HG03354 (cell line): ENCODE results near the gene TRABD.
A peak's percentile ranks its signal among the peaks of the same experiment; 100 is the strongest.
"Not testable (repeated sequence)": the region's sequence is repeated elsewhere in the genome, so short reads cannot be mapped to it uniquely, and the experiment has no call there.

Source experiments
- ATAC-seq: cut with Tn5 transposase; IDR thresholded peaks from one replicate; pipeline ENCODE4 v1.9.1; 2021; ENCODE audit warnings: mild to moderate bottlenecking; ENCODE audit not compliant: unreplicated experiment, poor library complexity, severe bottlenecking

TRABD gene

DNA sequence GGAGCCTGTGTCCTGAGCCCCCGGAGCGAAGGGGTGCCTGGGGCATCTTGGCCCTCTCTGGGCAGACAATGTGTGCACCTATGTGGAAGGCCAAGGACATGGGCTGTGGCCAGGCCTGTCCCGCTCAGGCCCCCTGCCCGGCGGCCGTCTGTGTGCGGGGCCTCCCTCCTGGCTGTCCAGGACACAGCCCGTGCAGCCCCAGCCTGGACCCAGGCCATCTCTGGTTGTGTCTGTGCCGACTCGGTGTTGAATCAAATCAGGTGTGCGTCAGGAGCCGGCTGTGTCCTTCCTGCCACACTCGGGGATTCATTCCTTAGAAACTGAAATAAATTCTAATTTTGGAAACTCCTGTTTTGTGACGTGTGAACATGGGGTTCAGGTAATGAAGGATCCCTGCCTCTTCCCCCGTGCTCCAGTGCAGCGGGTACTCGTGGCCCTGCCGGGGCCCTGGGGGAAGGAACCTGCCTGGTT lies 13.6 kb downstream of the TRABD start:
- ATAC-seq = no peak

DNA sequence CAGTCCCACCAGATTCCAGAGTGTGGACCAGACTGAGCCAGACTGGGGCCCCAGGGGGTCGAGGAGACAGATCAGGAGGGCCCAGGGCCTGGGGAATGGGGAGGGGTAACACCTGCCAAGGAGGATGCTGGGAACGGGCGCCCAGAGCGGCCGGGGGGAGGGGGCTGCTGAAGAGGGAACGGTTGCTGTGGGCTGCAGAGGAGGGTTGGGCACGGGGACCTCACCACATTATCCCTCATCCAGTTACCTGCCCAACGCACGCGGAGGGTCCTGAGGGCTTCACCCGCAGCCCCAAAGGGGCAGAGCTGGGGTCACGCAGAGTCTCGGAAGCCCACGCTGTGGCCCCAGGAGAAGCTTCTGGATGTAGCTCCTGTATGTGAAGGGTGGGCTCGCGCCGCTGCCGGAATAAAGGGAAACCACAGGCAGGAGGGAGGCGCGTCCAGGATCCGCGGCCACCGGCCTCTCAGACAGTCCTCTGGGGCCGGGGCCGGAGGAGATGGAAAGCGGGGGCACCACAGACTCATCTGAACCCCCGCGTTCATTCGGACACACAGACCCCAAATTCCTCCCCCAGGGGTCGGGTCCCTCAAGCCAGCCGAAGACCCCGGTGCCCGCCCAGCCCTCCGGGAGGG lies 14.2 kb downstream of the TRABD start:
- peak; percentile 7 for ATAC-seq

DNA sequence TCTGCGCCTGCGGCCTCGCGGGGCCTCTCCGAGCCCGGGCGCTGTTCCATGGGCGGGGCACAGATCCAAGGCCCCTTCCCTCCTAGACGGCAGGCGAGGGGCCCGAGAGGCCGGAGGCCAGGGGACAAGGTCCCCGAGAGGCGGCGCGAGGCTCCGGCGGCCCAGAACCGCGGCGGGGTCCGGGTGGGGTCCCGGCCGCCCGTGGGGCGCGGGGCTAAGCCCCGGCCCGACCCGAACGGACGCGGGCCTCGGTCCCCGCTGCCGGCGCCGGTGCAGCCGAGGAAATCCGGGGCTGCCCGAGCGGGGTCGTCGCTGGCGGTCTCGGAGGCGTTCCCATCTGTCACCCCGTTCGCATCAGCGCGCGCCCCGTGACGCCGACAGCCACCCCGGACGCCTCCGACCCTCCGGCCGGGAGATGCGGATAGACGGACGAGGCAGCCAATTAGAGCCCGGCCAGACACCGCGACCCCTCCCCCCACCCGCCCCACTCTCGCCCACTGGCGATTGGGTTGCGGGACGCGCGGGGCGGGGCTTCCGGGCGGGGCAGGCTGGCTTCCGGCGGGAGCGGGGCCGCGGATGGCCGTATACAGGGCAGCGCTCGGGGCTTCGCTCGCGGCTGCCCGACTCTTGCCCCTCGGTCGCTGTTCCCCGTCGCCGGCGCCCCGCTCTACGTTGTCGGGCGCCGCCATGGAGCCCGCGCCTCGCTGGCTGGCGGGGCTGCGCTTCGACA lies 14.9 kb downstream of the TRABD start, which contains the start of gene SELENOO:
SELENOO (plus strand) TSS at position 551 of the 730 bp plus-strand sequence; CDS start at position 577, 26 bp downstream.
- ATAC-seq = peak; percentile 71

DNA sequence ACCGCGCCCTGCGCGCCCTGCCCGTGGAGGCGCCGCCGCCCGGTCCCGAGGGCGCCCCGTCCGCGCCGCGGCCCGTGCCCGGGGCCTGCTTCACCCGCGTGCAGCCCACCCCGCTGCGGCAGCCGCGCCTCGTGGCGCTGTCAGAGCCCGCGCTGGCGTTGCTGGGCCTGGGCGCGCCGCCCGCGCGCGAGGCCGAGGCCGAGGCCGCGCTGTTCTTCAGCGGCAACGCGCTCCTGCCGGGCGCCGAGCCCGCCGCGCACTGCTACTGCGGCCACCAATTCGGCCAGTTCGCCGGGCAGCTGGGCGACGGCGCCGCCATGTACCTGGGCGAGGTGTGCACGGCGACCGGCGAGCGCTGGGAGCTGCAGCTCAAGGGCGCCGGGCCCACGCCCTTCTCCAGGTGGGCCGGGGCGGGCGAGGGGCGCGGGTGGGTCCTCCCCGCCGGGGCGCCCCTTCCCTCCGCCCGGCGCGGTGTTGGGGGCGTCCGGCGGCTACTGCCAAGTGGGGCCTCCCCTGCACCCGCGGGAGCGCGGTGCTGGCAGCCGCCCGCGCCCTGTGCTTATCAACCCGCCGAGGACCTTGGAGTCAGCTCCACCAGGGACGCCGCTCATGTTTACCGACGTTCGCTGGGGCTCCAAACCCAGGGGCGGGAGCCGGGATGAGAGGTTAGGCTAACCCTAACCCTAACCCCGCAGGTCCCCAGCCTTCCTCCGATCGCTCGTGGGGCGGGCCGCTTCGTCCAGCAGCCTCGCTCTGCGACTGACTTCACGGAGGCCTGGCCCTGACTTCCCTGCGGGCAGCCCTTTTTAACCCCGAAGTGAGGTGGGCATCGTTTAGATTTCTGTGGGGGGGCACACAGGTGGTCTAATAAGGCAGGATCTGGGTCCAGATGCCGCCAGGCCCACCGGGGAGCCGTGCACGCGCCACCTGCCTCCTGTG lies 15.7 kb downstream of the TRABD start:
- ATAC-seq = peak; percentile 24

DNA sequence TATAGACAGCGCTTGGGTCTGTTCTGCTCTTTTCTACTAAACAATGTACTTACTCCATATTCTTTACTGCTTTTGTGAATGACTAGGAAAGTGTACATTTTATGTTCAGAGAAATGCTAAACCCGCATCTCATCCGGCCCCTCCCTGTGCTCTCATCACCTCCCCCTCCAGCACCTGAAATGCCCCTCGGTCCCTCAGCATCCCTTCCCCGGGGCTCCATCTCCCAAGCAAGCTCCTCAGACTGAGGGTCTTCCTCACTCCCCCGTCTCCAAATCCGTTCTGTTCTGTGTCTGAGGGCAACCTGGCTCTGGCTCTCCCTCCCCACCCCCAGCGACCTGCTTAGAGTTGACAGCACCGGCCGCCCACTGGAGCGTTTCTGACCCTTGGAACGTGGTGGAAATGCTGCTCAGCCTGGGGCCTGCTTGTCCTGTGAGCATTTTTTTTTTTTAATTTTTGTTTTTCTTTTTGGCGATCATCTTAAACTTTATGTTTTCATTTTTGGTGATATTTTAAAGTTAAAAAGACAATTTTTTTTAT lies 16.5 kb downstream of the TRABD start:
- ATAC-seq = no peak

DNA sequence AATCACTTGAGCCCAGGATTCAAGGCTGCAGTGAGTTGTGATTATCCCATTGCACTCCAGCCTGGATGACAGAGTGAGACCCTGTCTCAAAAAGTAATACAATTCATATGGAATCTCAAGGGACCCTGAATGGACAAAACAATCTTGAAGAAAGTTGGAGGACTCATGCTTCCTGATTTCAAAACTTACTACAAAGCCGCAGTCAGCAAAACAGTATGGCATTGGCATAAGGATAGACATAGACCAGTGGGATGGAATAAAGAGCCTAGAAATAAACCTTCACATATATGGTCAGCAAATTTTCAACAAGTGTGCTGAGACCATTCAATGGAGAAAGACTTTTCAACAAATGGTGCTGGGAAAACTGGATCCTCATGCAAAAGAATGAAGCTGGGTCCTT lies 17.6 kb downstream of the TRABD start:
- ATAC-seq = no peak

DNA sequence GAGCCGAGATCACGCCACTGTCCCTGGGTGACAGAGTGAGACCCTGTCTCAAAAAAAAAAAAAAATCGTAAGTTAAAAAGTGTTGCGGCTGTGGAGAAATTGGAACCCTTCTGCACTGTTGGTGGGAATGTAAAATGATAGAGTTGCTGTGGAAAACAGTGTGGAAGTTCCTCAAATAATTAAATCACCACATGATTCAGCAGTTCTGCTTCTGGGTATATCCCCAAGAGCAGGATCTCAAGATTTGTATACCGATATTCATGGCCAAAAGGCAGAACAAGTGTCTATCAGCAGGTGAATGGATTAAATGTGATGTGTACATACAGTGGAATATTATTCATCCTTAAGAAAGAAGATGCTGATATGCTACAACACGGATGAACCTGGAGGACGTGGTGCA lies 18.9 kb downstream of the TRABD start:
- no peak for ATAC-seq

DNA sequence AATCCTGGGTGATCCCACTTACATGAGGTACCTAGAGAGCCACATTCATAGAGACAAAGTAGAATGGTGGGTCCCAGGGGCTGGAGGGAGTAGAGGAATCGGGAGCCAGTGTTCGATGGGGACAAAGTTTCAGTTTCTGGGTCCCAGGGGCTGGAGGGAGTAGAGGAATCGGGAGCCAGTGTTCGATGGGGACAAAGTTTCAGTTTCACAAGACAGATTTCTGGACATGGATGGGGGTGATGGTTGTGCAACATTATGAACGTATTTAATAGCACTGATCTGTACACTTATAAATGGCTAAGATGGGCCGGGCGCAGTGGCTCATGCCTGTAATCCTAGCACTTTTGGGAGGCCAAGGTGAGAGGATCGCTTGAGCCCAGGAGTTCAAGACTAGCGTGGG lies 19.3 kb downstream of the TRABD start:
- ATAC-seq = not testable (repeated sequence)

DNA sequence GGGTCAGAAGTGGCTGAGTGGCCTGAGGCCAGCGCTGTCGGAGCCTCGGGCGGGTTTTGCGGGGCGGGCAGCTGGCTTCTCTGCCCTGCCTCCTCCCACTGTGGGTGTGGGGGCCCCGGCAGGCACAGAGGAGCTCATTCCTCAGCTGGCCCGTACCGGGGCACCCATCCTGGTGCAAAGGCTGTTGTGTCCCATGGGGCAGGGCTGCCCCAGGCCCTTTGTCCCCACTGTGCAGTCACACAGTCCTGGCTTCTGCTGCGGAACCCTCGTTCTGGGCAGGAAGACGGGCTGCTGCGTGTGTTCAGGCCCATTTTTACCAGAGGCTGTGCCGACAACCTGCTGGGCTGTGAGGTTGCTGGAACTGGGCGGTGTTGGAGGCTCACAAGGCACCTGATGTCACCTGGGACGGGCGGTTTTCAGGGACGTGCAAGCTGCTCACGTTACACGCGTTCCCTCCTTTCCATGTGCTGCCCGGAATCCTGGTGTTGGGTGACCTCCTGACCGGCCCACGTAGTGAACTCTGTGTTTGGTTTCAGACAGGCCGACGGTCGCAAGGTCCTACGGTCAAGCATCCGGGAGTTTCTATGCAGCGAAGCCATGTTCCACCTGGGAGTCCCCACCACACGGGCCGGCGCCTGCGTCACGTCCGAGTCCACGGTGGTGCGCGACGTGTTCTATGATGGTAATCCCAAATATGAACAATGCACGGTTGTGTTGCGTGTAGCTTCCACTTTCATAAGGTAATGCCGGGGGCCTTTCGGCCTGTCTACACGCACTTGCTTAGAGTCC lies 20.3 kb downstream of the TRABD start:
- no peak for ATAC-seq

DNA sequence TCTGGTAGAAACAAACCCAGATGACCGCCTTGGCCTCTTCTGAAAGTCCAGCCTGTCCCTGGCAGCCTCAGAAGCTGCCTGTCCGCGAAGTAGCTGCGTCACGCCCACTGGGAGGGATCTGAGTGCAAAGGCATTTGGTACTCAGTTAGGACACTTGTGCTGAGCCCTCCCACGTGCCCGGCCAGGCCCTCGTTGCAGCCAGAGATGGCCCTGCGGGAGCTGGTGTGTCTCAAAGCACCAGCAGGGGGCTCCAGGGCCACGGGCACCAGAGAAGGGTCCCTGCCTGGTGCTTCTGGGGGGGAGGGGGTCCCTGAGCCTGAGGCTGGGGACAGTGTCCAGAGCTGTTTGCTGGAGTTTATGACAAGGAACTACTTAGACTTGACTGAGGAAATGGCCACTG lies 20.9 kb downstream of the TRABD start:
- no peak for ATAC-seq

DNA sequence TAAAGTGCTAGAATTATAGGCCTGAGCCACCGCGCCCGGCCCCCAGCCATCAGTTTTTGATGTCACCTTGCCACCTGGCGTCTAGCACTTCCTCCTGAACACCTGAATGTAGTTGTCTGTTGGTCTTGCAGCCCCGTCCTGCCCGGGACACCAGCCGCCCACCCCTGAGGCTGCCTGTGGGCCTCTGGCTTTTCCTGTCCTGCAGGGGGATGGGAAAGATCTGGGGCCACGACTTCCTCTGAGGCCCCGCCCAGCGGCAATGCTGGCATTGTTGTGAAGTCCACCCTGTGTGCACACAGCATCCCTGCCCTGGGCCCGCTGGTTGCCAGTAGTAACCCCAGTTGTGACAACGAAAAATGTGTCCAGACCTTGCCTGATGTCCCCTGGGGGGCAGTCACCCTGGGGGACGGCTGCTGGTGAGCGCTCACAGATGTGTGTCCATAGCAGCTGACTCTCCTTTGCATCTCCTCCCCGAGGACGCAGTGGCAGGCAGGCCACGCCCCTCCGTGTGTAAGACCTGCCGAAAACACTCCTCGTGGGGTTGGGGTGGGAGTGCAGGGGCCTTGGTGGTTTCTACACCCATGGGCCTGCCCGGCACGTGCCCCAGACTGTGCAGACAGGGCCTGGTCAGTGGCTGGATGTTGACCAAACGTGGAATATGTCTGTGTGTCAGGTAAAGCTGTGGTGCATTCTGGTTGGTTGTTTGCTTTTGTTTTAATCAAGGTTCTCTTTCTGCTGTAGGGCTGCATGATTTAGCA lies 21.8 kb downstream of the TRABD start:
- ATAC-seq = no peak

DNA sequence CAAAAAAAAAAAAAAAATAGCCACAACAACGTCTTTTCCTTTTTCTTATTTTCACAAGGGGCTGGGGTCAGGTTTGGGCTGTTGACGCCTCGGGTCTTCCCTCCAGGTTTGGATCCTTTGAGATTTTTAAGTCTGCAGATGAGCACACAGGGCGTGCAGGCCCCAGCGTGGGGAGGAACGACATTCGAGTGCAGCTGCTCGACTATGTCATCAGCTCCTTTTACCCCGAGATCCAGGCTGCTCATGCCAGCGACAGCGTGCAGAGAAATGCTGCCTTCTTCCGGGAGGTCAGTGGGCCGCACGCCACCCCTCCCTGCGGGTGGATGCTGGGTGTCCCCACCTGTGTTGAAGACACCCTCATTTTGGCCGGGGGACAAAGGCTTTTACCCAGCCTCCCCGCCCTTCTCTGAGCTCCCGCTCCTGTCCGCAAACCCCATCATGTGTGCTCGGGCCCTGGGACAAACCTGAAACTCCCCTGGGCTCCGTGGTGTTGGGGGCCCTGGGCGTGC lies 22.8 kb downstream of the TRABD start:
- ATAC-seq = no peak

DNA sequence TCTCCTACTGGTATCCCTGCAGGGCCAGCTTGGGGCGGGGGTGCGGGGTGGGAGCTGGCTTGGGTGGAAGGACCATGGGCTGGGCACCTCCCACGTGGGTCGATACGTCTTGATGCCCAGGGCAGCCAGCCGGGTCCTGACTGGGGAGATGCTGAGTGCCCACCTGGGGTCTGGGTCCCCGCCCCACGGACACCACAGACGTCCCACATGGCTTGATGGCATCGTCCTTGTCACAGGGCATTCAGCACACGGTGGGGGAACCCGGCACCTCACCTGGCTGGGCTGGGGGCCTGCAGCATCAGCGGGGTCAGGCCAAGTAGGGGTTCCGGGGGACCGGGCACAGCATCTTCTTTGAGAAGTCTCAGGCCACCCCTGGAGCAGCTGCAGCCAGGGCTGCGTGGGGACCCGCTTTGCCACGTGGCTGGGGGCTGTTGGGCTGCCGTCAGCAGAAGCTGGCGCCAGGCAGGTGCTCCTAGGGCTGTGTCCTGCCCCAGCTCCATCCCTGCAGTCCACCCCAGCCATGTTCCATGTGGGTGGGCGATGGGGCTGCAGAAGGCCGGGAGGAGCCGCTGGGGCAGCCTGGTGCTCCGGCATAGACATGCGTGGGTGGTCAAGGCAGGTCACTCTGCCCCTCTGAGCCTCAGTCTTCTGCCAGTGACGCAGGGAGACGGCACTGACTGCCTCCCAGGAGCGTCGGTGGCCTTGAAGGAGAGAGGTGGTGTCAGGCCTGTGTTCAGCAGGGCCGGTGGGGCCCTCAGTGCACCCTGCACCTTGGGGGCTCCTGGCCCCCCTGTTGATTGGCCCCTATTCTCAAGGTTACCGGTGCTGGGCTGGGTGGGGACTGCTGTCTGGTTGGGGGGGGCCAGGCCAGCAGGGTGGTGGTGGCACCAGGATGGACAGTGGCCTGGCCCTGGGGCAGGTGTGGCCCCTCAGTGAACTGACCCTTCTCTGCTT lies 23.5 kb downstream of the TRABD start:
- no peak for ATAC-seq

DNA sequence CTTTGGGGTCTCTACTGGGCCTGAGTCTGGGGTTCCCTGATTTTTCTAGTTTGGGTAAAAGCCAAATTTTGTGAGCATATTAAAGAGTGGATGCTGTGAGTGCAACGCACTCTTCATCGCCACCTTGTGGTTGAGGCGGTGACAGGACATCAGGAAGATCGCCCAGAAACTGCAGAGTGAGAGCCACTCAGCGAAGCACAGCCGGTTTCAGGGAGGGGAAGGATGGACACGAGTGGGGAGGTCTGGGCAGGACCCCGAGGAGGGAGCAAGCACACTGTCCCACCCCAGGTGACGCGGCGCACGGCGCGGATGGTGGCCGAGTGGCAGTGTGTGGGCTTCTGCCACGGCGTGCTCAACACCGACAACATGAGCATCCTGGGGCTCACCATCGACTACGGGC lies 24.2 kb downstream of the TRABD start:
- no peak for ATAC-seq

DNA sequence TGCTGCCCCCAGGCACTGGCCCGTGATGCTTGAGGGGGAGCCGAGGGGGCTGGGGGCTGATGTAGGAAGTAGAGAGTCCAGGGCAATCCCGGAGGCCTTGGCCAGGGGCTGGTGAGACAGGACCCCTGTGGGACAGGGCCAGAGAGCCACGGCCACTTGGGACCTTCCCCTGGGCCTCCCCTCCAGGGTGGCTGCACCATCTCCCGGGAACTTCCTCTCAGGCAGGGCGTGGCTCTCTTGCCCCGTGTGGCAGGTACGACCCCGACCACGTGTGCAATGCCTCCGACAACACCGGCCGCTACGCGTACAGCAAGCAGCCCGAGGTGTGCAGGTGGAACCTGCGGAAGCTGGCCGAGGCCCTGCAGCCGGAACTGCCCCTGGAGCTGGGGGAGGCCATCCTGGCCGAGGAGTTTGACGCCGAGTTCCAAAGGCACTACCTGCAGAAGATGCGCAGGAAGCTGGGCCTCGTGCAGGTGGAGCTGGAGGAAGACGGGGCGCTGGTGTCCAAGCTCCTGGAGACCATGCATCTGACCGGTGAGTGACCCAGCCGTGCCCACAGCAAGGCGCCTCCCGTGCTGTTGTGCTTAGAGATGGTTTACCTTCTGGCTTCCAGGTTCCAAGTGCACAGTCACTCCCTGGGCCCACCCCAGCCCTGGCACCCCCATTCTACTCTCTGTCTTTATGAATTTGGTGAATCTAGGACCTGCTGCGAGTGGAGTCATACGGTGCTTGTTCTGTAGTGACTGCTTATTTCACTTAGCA lies 24.8 kb downstream of the TRABD start:
- ATAC-seq = no peak

DNA sequence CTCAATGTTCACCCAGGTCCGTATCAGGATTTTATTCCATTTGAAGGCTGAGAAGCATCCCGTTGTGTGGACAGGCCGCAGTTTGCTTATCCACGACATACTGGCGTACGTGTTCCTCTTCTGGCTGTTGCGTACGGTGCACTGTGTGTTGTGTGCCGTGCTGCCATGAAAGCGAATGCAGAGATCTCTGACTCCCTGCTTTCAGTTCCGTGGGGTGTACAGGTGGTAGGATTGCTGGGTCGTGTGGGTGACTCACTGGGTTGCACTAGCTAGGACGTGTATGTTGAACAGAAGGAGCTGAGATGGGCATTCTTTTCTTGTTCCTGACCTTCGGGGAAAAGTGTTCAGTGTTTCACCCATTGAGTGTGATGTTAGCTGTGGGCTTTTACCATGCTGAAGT lies 25.4 kb downstream of the TRABD start:
- ATAC-seq = no peak

DNA sequence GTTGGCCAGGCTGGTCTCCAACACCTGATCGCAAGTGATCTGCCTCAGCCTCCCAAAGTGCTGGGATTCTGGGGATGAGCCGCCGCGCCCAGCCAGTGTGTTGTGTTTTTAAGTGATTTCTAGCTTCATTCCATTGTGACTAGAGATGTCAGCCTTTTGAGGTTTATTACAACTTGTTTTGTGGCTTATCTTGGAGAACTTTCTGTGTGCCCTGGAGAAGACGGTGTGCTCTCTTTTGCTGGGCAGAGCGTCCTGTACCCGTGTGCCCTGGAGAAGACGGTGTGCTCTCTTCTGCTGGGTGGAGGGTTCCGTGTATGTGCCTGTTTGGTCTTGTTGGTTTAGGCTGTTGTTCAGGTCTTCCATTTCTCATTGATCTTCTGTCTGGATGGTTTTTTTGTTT lies 27.6 kb downstream of the TRABD start:
- no peak for ATAC-seq
